SK-N-MC (cell line): ENCODE results near the gene DIRAS2.

Experiments used
- EZH2 ChIP-seq: fragments of 200-600 bp; sonication (generic); IDR thresholded peaks from one replicate; pipeline ENCODE4 v1.6.1; 2017; ENCODE audit warnings: antibody characterized with exemption
- POLR2AphosphoS5 ChIP-seq: IDR thresholded peaks from 2 replicates; pipeline ENCODE4 v1.6.1; 2012; ENCODE audit warnings: mild to moderate bottlenecking, low read depth, low read length, borderline replicate concordance

DNA sequence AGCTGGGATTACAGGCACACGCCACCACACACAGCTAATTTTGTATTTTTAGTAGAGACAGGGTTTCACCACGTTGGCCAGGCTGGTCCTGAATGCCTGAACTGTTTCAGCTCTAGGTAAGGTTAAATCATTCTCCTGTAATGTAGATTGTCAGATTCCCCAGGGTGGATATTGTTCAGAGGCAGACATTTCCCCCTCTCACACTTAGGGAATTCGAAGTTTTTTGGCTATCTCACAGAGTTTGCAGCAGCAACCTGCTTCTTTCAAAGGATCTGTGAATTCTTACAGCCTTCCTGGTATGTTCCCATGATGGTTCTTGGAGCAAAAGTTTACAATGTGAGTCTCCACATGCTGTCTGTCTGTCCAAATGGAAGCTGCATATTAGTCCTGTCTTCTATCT lies 15.6 kb upstream of the DIRAS2 start:
- TF ChIP-seq EZH2 (no peak), POLR2AphosphoS5 (no peak)
